CD4-positive, alpha-beta T cell (primary cell): Measurements from ENCODE around the gene CHP1. TPM values are rescaled to one million over a fixed set of nuclear protein-coding genes. Genes with fewer than 3 reads are reported as not detected.

Source experiments
- ATAC-seq: fragments of 200-7000 bp; cut with Tn5 transposase; one replicate; pipeline ENCODE4 v1.10.0; 2022; ENCODE audit warnings: mild to moderate bottlenecking; ENCODE audit not compliant: poor library complexity
- CTCF ChIA-PET: fragments of 350-600 bp; sonication (Branson Sonifier 250); formaldehyde crosslinking; loops from one replicate; lab custom pipeline; 2021; ENCODE audit warnings: antibody characterized with exemption, inconsistent platforms; lab: Charles Lee
- POLR2A ChIA-PET: fragments of 350-600 bp; sonication (Branson Sonifier 250); formaldehyde crosslinking; loops from one replicate; lab custom pipeline; 2021; ENCODE audit warnings: antibody characterized with exemption, inconsistent platforms; lab: Charles Lee
- DNase-seq, 14 experiments: peaks; one replicate each; pipeline ENCODE4 v3.0.0-alpha.2; 2013 to 2020; ENCODE audit warnings: mixed read lengths in 2 of 14
- H3K27ac ChIP-seq, 2 donors: one replicate each; pipeline versions ENCODE4 v1.5.1 to v1.7.0; 2013; ENCODE audit warnings: low read length in 2 of 2, low read depth in 1 of 2, mild to moderate bottlenecking in 1 of 2
- H3K27me3 ChIP-seq, 2 experiments: 1 replicate in 1 of 2; 2 replicates in 1 of 2; pipeline versions ENCODE4 v1.6.1 to v1.7.0; 2013; ENCODE audit warnings: low read length in 2 of 2, control low read depth in 1 of 2, mild to moderate bottlenecking in 1 of 2, moderate library complexity in 1 of 2; ENCODE audit not compliant: insufficient read depth in 2 of 2, control insufficient read depth in 1 of 2
- H3K36me3 ChIP-seq: one replicate; pipeline ENCODE4 v1.6.1; 2013; ENCODE audit warnings: low read length, control low read depth; ENCODE audit not compliant: insufficient read depth
- H3K4me1 ChIP-seq: one replicate; pipeline ENCODE4 v1.6.1; 2013; ENCODE audit warnings: low read length, control low read depth; ENCODE audit not compliant: insufficient read depth
- H3K4me3 ChIP-seq: one replicate; pipeline ENCODE4 v1.5.1; 2013; ENCODE audit warnings: mild to moderate bottlenecking, low read length, moderate library complexity
- H3K9me3 ChIP-seq, 2 experiments: 1 replicate in 1 of 2; 2 replicates in 1 of 2; pipeline versions ENCODE4 v1.6.1 to v1.7.0; 2013; ENCODE audit warnings: low read length in 2 of 2, mild to moderate bottlenecking in 2 of 2, control low read depth in 1 of 2, moderate library complexity in 1 of 2; ENCODE audit not compliant: control insufficient read depth in 1 of 2, insufficient read depth in 1 of 2
- H3K27ac Mint-ChIP-seq: one replicate; pipeline ENCODE4 v1.8.0; 2020; ENCODE audit warnings: mixed read lengths
- H3K27me3 Mint-ChIP-seq: one replicate; pipeline ENCODE4 v1.8.0; 2021; ENCODE audit warnings: mixed read lengths
- H3K36me3 Mint-ChIP-seq: one replicate; pipeline ENCODE4 v1.8.0; 2021; ENCODE audit warnings: low read depth, mixed read lengths
- H3K4me1 Mint-ChIP-seq: one replicate; pipeline ENCODE4 v1.8.0; 2021; ENCODE audit warnings: low read depth, mixed read lengths
- H3K4me3 Mint-ChIP-seq: one replicate; pipeline ENCODE4 v1.8.0; 2020; ENCODE audit warnings: mild to moderate bottlenecking, mixed read lengths
- H3K9me3 Mint-ChIP-seq: one replicate; pipeline ENCODE4 v1.8.0; 2020; ENCODE audit warnings: mixed read lengths
- CTCF ChIP-seq: fragments of 200-600 bp; IDR thresholded peaks from one replicate; pipeline ENCODE4 v1.8.0; 2022; ENCODE audit warnings: antibody characterized with exemption, mild to moderate bottlenecking
- intact Hi-C, 2 experiments: fragments of 100-400 bp; cut with DNase I in 1 of 2; cut with micrococcal nuclease in 1 of 2; formaldehyde crosslinking; loops; one replicate each; pipeline versions ENCODE4 v1.15.1 to v1.9.0; 2023 to 2025; cut with DNase I, micrococcal nuclease
- total RNA-seq, 174 experiments: library from RNA in 2 of 174; stranded (reverse) in 2 of 174; gene quantifications; one replicate each; pipeline ENCODE4 v1.2.3 and lab custom pipeline; 2021 to 2026

CHP1 gene
- total RNA-seq, 2 experiments from 2014 or later: 20.7 to 25.5 TPM

- peaks cover 41% of the 10 kb centered on the region for H3K36me3 ChIP-seq
- ChIA-PET CTCF (interaction anchor here (1.4 kb wide), 1 partner anchor 53 kb away, joined by 3 read pairs; the partner anchor contains the start of gene CHP1), POLR2A (interaction anchor here (0.6 to 2.6 kb wide), 14 partner anchors 8 to 991 kb away, joined by 3 to 29 read pairs (median 4); partner anchors contain the start of genes CHP1, EXD1, GANC and INO80)
- intact Hi-C loops: loop anchor here (1.0 to 10.0 kb wide), 6 partner anchors 49 to 529 kb away; partner anchors contain the start of genes CHP1 (in 2 of the 2), NUSAP1 (in 2 of the 2), OIP5 (in 2 of the 2) and INO80 (in 1 of the 2)
- Mint-ChIP-seq H3K4me1 (peaks cover 50% of the 10 kb centered on the region), H3K27ac (peak overlapping the region; percentile 91), H3K4me3 (peak overlapping the region; percentile 91), H3K9me3 (no peaks in the 10 kb centered on the region), H3K27me3 (no peaks in the 10 kb centered on the region), H3K36me3 (peaks cover 63% of the 10 kb centered on the region)
- ATAC-seq (peak; percentile 96), DNase-seq (peak; percentile 94 to 99 (median 97))
- peak overlapping the region; percentile 80 for H3K4me3 ChIP-seq
- no peaks in the 10 kb centered on the region for H3K27me3 ChIP-seq
- H3K4me1 ChIP-seq: peaks cover 29% of the 10 kb centered on the region
- no peak for TF ChIP-seq CTCF
- H3K9me3 ChIP-seq: no peaks in the 10 kb centered on the region
- peak overlapping the region; percentile 83 to 86 for H3K27ac ChIP-seq
Observed at GRCh38 chr15:41283653-41284426, 52.8 kb downstream of the CHP1 start.

- peaks cover 29% of the 10 kb centered on the region for H3K4me1 ChIP-seq
- DNase-seq: peak in 2 of 14 experiments; percentile 38 to 65
- Mint-ChIP-seq H3K4me1 (peaks cover 51% of the 10 kb centered on the region), H3K36me3 (peaks cover 64% of the 10 kb centered on the region), H3K9me3 (no peaks in the 10 kb centered on the region), H3K27ac (peak overlapping the region; percentile 91), H3K4me3 (peak overlapping the region; percentile 91), H3K27me3 (no peaks in the 10 kb centered on the region)
- ATAC-seq: no peak
- H3K36me3 ChIP-seq: peaks cover 37% of the 10 kb centered on the region
- H3K9me3 ChIP-seq: no peaks in the 10 kb centered on the region
- CTCF ChIA-PET: no interaction called here
- intact Hi-C loops: loop anchor here (2.0 to 10.0 kb wide), 5 partner anchors 48 to 530 kb away; partner anchors contain the start of genes NUSAP1 (in 2 of the 2), OIP5 (in 2 of the 2), INO80 (in 1 of the 2) and NDUFAF1 (in 1 of the 2)
- peak overlapping the region; percentile 83 to 86 for H3K27ac ChIP-seq
- H3K27me3 ChIP-seq: no peaks in the 10 kb centered on the region
- TF ChIP-seq CTCF: no peak
- peak overlapping the region; percentile 80 for H3K4me3 ChIP-seq
- POLR2A ChIA-PET: interaction anchor here (0.6 to 2.6 kb wide), 14 partner anchors 8 to 990 kb away, joined by 3 to 29 read pairs (median 4); partner anchors contain the start of genes CHP1, EXD1, GANC and INO80
Observed at GRCh38 chr15:41284427-41285177, 53.5 kb downstream of the CHP1 start.

GRCh38 chr15:41285285-41285684 lies 54.2 kb downstream of the CHP1 start:
- ATAC-seq (no peak), DNase-seq (no peak)
- peak overlapping the region in 1 of 2 donors; percentile 86 for H3K27ac ChIP-seq
- ChIA-PET CTCF (no interaction called here), POLR2A (interaction anchor here (0.7 to 1.7 kb wide), 4 partner anchors 44 to 489 kb away, joined by 3 to 8 read pairs (median 5); partner anchors contain the start of genes CHP1, EXD1, NUSAP1 and OIP5)
- intact Hi-C loops: loop anchor here (2.0 to 10.0 kb wide), 4 partner anchors 48 to 530 kb away; partner anchors contain the start of genes NUSAP1 (in 2 of the 2), OIP5 (in 2 of the 2), INO80 (in 1 of the 2) and NDUFAF1 (in 1 of the 2)
- H3K9me3 Mint-ChIP-seq: no peaks in the 10 kb centered on the region
- H3K27me3 ChIP-seq: no peaks in the 10 kb centered on the region
- peak overlapping the region; percentile 91 for H3K4me3 Mint-ChIP-seq
- H3K36me3 ChIP-seq: peaks cover 41% of the 10 kb centered on the region
- H3K27me3 Mint-ChIP-seq: no peaks in the 10 kb centered on the region
- peak overlapping the region; percentile 91 for H3K27ac Mint-ChIP-seq
- no peak for TF ChIP-seq CTCF
- peaks cover 29% of the 10 kb centered on the region for H3K4me1 ChIP-seq
- H3K9me3 ChIP-seq: no peaks in the 10 kb centered on the region
- H3K4me1 Mint-ChIP-seq: peaks cover 51% of the 10 kb centered on the region
- H3K4me3 ChIP-seq: peak overlapping the region; percentile 80
- peaks cover 62% of the 10 kb centered on the region for H3K36me3 Mint-ChIP-seq
